KMS-11 (cell line): ENCODE data around the gene CDH2.

ENCODE experiments used
- H2AFZ ChIP-seq: fragments of 200-600 bp; sonication (generic); 2 replicates; pipeline ENCODE4 v1.6.1; 2016; ENCODE audit warnings: antibody characterized with exemption, mixed run types, low read depth
- H3K27ac ChIP-seq: fragments of 200-600 bp; sonication (generic); 2 replicates; pipeline ENCODE4 v1.6.1; 2016; ENCODE audit warnings: mild to moderate bottlenecking, mixed run types
- H3K27me3 ChIP-seq: fragments of 200-600 bp; sonication (generic); 2 replicates; pipeline ENCODE4 v1.6.1; 2017; ENCODE audit warnings: mild to moderate bottlenecking, low read depth, mixed run types, moderate library complexity; ENCODE audit not compliant: insufficient read depth
- H3K36me3 ChIP-seq: fragments of 200-600 bp; sonication (generic); 2 replicates; pipeline ENCODE4 v1.6.1; 2017; ENCODE audit warnings: mild to moderate bottlenecking, mixed run types; ENCODE audit not compliant: insufficient read depth
- H3K4me1 ChIP-seq: fragments of 200-600 bp; sonication (generic); 2 replicates; pipeline ENCODE4 v1.6.1; 2016; ENCODE audit warnings: mild to moderate bottlenecking, low read depth, mixed run types; ENCODE audit not compliant: poor library complexity, severe bottlenecking
- H3K4me2 ChIP-seq: fragments of 200-600 bp; sonication (generic); 2 replicates; pipeline ENCODE4 v1.7.0; 2016; ENCODE audit warnings: mild to moderate bottlenecking, mixed run types
- H3K4me3 ChIP-seq: fragments of 200-600 bp; sonication (generic); IDR thresholded peaks from 2 replicates; pipeline ENCODE4 v1.6.1; 2017; ENCODE audit warnings: low read depth, low read length, mixed read lengths; ENCODE audit not compliant: insufficient read depth
- H3K79me2 ChIP-seq: fragments of 200-600 bp; sonication (generic); 2 replicates; pipeline ENCODE4 v1.6.1; 2016; ENCODE audit warnings: low read depth, mixed run types; ENCODE audit not compliant: insufficient read depth
- H3K9ac ChIP-seq: fragments of 200-600 bp; sonication (generic); 2 replicates; pipeline ENCODE4 v1.6.1; 2016; ENCODE audit warnings: mild to moderate bottlenecking, mixed run types
- H4K20me1 ChIP-seq: fragments of 200-600 bp; sonication (generic); 2 replicates; pipeline ENCODE4 v1.6.1; 2016; ENCODE audit warnings: mild to moderate bottlenecking, mixed run types; ENCODE audit not compliant: insufficient read depth
- TF ChIP-seq, protein P1 (sequence below): fragments of 200-600 bp; sonication (generic); conservative IDR thresholded peaks from 2 replicates; pipeline ENCODE4 v1.6.1; 2017; ENCODE audit warnings: low read depth, mild to moderate bottlenecking, antibody characterized with exemption, low read length, moderate library complexity, mixed read lengths

The CDH2 gene

DNA sequence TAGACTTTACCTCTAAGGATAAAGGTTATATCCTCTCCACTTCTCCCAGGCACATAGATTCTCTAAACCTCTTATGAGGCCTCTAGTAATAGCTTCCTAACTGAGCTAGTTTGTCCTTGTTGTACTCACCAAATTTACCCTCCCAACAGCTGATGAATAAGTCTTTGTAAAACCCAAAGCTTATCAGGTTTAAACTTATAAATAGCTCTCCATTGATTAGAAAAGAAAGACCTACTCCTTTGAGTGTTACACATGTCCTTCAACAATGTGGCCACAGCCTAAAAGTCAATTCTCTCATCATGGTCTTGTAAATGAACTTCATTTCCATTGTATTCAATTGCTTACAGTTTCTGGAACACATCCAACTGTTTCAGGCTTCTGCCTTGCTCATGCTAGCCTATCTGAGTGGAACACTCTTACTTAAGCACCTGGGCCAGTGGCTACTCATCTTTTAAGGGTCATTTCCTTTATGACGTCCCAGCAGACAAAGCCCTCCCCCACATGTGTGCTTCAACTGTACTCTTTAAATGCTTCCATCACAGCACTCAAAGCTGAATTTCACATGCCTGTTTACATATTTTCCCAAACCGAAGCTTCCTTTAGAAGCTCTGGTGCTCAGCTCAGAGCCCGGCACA is 131.6 kb downstream of the CDH2 start:
- Histone ChIP-seq H4K20me1 (no peaks in the 10 kb centered on the region), H3K4me2 (no peak overlapping the region), H3K36me3 (no peaks in the 10 kb centered on the region), H3K79me2 (no peaks in the 10 kb centered on the region), H3K27ac (no peak overlapping the region), H3K4me3 (no peak overlapping the region), H3K4me1 (no peaks in the 10 kb centered on the region), H3K27me3 (no peaks in the 10 kb centered on the region), H3K9ac (no peak overlapping the region), H2AFZ (no peak overlapping the region)
- TF ChIP-seq, protein P1, sequence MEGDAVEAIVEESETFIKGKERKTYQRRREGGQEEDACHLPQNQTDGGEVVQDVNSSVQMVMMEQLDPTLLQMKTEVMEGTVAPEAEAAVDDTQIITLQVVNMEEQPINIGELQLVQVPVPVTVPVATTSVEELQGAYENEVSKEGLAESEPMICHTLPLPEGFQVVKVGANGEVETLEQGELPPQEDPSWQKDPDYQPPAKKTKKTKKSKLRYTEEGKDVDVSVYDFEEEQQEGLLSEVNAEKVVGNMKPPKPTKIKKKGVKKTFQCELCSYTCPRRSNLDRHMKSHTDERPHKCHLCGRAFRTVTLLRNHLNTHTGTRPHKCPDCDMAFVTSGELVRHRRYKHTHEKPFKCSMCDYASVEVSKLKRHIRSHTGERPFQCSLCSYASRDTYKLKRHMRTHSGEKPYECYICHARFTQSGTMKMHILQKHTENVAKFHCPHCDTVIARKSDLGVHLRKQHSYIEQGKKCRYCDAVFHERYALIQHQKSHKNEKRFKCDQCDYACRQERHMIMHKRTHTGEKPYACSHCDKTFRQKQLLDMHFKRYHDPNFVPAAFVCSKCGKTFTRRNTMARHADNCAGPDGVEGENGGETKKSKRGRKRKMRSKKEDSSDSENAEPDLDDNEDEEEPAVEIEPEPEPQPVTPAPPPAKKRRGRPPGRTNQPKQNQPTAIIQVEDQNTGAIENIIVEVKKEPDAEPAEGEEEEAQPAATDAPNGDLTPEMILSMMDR, result no peak

DNA sequence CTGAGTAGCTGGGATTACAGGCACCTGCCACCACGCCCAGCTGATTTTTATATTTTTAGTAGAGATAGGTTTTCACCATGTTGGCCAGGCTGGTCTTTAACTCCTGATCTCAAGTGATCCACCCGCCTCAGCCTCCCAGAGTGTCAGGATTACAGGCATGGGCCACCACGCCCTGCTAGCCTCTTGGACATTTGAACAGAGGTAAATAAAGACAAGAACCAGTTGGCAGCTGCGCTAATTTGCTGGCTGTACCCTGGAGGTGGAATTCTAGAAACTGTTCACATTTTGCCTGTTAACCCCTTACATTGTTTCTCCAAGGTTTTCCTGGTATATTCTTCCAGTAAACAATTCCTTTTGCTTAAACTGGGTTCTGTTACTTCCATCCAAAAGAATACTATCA is 132.9 kb downstream of the CDH2 start:
- Histone ChIP-seq H3K27ac (no peak overlapping the region), H3K27me3 (no peaks in the 10 kb centered on the region), H2AFZ (no peak overlapping the region), H3K36me3 (no peaks in the 10 kb centered on the region), H3K4me2 (no peak overlapping the region), H3K4me3 (no peak overlapping the region), H4K20me1 (no peaks in the 10 kb centered on the region), H3K4me1 (no peaks in the 10 kb centered on the region), H3K9ac (no peak overlapping the region), H3K79me2 (no peaks in the 10 kb centered on the region)
- TF ChIP-seq, protein P1, result no peak

DNA sequence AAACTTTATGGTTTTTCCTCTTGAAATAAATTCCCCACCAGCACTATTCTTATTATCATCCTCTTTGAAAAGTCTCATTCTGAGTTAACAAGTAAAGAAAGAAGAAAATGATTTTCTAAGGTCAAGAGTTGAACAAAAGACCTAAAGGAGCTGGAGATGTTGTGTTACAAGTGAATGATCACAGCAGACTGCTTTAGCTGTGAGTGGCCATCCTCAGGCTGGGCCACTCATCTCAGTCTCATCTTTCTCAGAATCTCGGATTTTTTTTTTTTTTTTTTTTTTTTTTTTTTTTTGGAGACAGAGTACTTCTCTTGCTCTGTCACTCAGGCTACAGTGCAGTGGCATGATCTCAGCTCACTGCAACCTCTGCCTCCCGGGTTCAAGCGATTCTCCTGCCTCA is 133.3 kb downstream of the CDH2 start:
- Histone ChIP-seq H3K4me3 (no peak overlapping the region), H3K4me1 (no peaks in the 10 kb centered on the region), H4K20me1 (no peaks in the 10 kb centered on the region), H2AFZ (no peak overlapping the region), H3K4me2 (no peak overlapping the region), H3K27ac (no peak overlapping the region), H3K79me2 (no peaks in the 10 kb centered on the region), H3K27me3 (no peaks in the 10 kb centered on the region), H3K9ac (no peak overlapping the region), H3K36me3 (no peaks in the 10 kb centered on the region)
- TF ChIP-seq, protein P1, result no peak

- no peak overlapping the region for H2AFZ ChIP-seq
- no peak overlapping the region for H3K4me2 ChIP-seq
- H3K4me3 ChIP-seq, result no peak overlapping the region
- H3K36me3 ChIP-seq, result no peaks in the 10 kb centered on the region
- no peak overlapping the region for H3K9ac ChIP-seq
- no peaks in the 10 kb centered on the region for H4K20me1 ChIP-seq
- no peaks in the 10 kb centered on the region for H3K27me3 ChIP-seq
- H3K4me1 ChIP-seq, result no peaks in the 10 kb centered on the region
- H3K79me2 ChIP-seq, result no peaks in the 10 kb centered on the region
- TF ChIP-seq, protein P1, result no peak
- H3K27ac ChIP-seq, result no peak overlapping the region
These were observed 135.6 kb downstream of the CDH2 start for GRCh38 chr18:28041366-28041765.
